GM12864 (cell line): ENCODE data around the gene HTR3D.
"Not testable (repeated sequence)": the region's sequence is repeated elsewhere in the genome, so short reads cannot be mapped to it uniquely, and the experiment has no call there.

Experiments used
- DNase-seq: peaks from one replicate; pipeline ENCODE4 v3.0.0-alpha.2; 2011; ENCODE audit warnings: low read depth
- H3K4me3 ChIP-seq: 2 replicates; pipeline ENCODE4 v1.5.1; 2011; ENCODE audit warnings: mild to moderate bottlenecking, low read depth, low read length, control low read depth
- CTCF ChIP-seq: IDR thresholded peaks from 2 replicates; pipeline ENCODE4 v1.5.1; 2011; ENCODE audit warnings: low read depth, mild to moderate bottlenecking, moderate library complexity, low read length, control low read depth, inconsistent platforms; ENCODE audit errors: missing control alignments

The HTR3D gene

GRCh38 chr3:184017672-184018423, 13.7 kb upstream of the HTR3D start, which contains the start of gene ABCC5:
Gene ABCC5 (minus strand): TSS chr3:184017884. CDS start chr3:184014392, 3,492 bp downstream.
- H3K4me3 ChIP-seq, result peak within 1 kb of the TSS; percentile 91
- DNase-seq, result peak; percentile 62
- no peak for TF ChIP-seq CTCF

GRCh38 chr3:184018424-184018973, 13.0 kb upstream of the HTR3D start:
- no peak for DNase-seq
- no peak for TF ChIP-seq CTCF
- peak overlapping the region; percentile 91 for H3K4me3 ChIP-seq

- no peak overlapping the region for H3K4me3 ChIP-seq
- no peak for TF ChIP-seq CTCF
- no peak for DNase-seq
Measured at GRCh38 chr3:184022323-184022722, 9.2 kb upstream of the HTR3D start.

- DNase-seq, result not testable (repeated sequence)
Measured at GRCh38 chr3:184025256-184025655, 6.3 kb upstream of the HTR3D start.

GRCh38 chr3:184028275-184028890, 3.2 kb upstream of the HTR3D start:
- not testable (repeated sequence) for DNase-seq, H3K4me3 ChIP-seq

More at GRCh38 chr3:184025256-184025655, 6.3 kb upstream of the HTR3D start:
- not testable (repeated sequence) for H3K4me3 ChIP-seq

GRCh38 chr3:184029443-184029842, 2.1 kb upstream of the HTR3D start:
- H3K4me3 ChIP-seq, result no peak overlapping the region
- DNase-seq, result no peak
- no peak for TF ChIP-seq CTCF

- DNase-seq, result no peak
- TF ChIP-seq CTCF, result no peak
- no peak overlapping the region for H3K4me3 ChIP-seq
Measured at GRCh38 chr3:184030536-184030935, 1.0 kb upstream of the HTR3D start.

GRCh38 chr3:184037816-184038215, 6.3 kb downstream of the HTR3D start:
- TF ChIP-seq CTCF, result peak; percentile 6
- no peak overlapping the region for H3K4me3 ChIP-seq
- no peak for DNase-seq

GRCh38 chr3:184038307-184038706, 6.8 kb downstream of the HTR3D start:
- not testable (repeated sequence) for H3K4me3 ChIP-seq, DNase-seq
